SW 1271 (cell line): ENCODE results near the gene RTP5.
"Not testable (repeated sequence)": the region's sequence is repeated elsewhere in the genome, so short reads cannot be mapped to it uniquely, and the experiment has no call there.

Source experiments
- DNase-seq, 2 experiments: peaks; one replicate each; lab custom pipeline; 2025; lab: John Stamatoyannopoulos, UW

Gene RTP5

DNA sequence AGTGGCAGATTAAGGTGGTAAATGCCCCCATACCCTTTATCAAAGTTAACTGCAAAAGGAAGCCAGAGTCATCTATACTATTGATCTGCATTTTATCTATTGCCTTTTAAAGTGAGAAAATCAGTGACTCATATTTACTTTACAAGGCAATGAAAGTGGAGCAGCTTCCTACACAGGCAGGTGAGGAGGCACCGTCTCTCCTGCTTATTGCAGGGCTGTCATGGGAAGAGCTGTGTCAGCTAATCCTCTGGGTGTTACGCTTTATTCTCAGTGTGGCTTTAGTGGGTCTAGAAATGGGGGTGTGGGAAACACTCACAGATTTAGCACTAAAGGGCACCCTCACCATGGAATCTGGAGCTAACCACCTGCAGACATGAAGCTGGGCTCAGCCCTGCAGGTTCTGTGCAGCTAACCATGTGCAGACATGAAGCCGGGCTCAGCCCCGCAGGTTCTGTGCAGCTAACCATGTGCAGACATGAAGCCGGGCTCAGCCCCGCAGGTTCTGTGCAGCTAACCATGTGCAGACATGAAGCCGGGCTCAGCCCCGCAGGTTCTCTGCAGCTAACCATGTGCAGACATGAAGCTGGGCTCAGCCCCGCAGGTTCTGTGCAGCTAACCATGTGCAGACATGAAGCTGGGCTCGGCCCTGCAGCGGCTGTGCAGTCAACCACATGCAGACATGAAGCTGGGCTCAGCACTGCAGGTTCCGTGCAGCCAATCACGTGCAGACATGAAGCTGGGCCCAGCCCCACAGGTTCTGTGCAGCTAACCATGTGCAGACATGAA is 53.5 kb downstream of the RTP5 start:
- DNase-seq: not testable (repeated sequence)
